Ramos (cell line): Measurements from ENCODE around the gene N4BP2L2.

ENCODE experiments used
- in situ Hi-C: fragments of 300-500 bp; cut with MboI; formaldehyde crosslinking; loops from one replicate; pipeline ENCODE4 v1.14.3; 2022; ENCODE audit warnings: low sequenced_read_pairs; ENCODE audit not compliant: unreplicated experiment

The N4BP2L2 gene

DNA sequence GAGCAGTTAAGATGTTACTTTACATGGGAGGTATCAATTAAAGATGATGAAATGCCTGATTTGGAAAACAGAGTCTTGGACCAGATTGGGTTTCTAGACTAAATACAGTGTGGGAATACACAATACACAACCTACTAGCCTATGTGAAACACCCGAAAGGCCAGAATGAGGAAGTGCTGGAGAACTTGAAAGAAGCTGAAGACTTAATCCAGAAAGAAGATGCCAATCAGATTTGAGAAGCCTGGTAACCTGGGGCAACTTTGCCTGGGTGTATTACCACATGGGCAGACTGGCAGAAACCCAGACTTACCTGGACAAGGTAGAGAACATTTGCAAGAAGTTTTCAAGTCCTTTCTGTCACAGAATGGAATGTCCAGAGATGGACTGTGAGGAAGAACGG lies 153.9 kb downstream of the N4BP2L2 start:
- in situ Hi-C loops = no loop called here

DNA sequence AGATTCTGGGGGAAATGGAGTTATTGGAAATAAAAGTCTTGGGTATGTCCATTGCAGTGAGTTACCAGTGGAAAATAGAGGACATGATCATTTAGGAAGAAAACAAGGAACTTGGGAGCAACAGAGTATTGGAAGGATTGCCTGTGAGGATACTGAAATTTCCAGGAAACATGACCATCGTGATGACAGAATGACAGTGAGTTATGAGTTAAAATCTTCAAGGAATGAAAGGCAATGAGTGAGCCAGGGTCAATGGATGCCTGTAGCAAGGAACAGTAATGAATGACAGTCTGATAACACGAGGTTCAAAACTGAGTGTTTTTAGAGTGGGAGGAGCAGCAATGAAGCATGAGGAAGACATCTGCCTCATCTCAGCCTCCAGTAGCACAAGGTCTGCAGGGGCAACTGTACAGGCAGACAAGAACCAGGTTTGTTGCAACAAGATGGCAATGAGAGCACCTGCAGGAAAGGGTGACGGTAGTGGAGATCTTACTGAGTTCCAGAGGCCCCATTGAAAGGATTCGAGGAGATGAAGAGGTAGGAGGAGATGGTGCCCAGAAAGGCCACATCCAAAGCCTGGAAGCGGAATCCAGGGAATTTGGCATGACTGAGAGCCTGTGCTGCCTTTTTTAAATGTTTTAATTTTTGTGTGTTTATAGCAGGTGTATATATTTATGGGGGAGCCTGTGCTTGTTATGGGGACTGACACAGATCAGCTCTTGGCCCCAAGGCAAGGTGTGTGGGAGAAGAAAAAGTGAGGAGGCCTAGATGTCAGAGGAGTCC lies 154.6 kb downstream of the N4BP2L2 start:
- in situ Hi-C loops = no loop called here
